GM12865 (cell line): ENCODE measurements around the gene ARHGEF25.
A peak's percentile ranks its signal among the peaks of the same experiment; 100 is the strongest.

Experiments used
- DNase-seq: peaks from one replicate; pipeline ENCODE4 v3.0.0; 2010; ENCODE audit warnings: low read depth
- H3K4me3 ChIP-seq: 2 replicates; pipeline ENCODE4 v1.5.1; 2011; ENCODE audit warnings: mild to moderate bottlenecking, low read depth, low read length, control low read depth
- CTCF ChIP-seq: IDR thresholded peaks from 2 replicates; pipeline ENCODE4 v1.5.1; 2011; ENCODE audit warnings: low read length, control low read depth, low read depth, inconsistent platforms; ENCODE audit not compliant: insufficient read depth; ENCODE audit errors: missing control alignments

Gene ARHGEF25

GRCh38 chr12:57618966-57619433 is 7.8 kb downstream of the ARHGEF25 start:
- no peak for TF ChIP-seq CTCF
- no peak for DNase-seq
- H3K4me3 ChIP-seq, result no peak overlapping the region

- no peak for DNase-seq
- no peak overlapping the region for H3K4me3 ChIP-seq
- no peak for TF ChIP-seq CTCF
These were observed 8.4 kb downstream of the ARHGEF25 start for GRCh38 chr12:57619434-57620244.

- H3K4me3 ChIP-seq, result no peak overlapping the region
- TF ChIP-seq CTCF, result no peak
- no peak for DNase-seq
These were observed 9.2 kb downstream of the ARHGEF25 start for GRCh38 chr12:57620245-57620935.

GRCh38 chr12:57620936-57621496 is 9.8 kb downstream of the ARHGEF25 start:
- TF ChIP-seq CTCF, result no peak
- no peak overlapping the region; the same call in 1 of the 2 replicates for H3K4me3 ChIP-seq
- no peak for DNase-seq

GRCh38 chr12:57621497-57622292 is 10.5 kb downstream of the ARHGEF25 start:
- DNase-seq, result peak; percentile 52
- peak; percentile 88 for TF ChIP-seq CTCF
- no peak overlapping the region; the same call in 1 of the 2 replicates for H3K4me3 ChIP-seq
